ENCODE results near the gene MRPS7. TPM values are rescaled to one million over a fixed set of nuclear protein-coding genes. Genes with fewer than 3 reads are reported as not detected.

Gene MRPS7
- total RNA-seq, 2 donors from 2014 or later = 40.8 to 45.3 TPM

DNA sequence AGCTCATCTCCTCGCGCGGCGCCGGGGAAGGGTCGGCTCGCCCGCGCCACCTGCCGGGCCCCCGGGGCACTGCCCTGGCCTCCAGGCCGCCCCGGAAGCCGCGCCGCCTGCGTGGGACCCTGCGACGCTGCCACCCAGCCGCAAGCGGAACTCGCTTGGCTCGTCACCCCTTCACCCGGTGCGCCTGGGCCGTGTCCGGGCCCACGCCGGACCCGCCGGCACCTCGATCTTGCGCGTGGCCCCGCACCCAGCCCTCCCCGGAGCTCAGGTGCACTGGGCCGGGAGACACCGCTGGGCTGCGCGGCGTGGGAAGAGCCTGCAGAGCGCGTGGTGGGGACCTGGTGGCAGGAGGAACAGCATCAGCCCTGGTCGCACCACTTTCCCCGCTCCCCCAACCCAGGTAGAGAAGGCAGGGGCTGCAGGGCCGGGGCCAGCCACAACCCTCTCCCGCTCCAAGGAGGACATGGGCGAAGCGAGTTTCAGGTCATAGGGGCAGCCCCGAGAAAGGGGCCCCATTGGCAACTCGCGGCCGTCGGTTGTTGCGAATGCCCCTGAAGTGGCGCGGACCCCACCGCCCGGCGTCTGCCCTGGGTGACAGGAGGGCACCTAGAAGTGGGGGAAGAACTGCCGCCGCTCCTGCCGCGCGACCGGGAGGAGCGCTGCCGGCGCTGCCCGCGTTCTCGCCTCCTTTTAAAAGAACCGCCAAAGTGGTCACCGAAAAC, 9.7 kb downstream of the MRPS7 start:
- H3K4me1 ChIP-seq (replicated peaks) = peaks cover 5% of the 10 kb centered on the region
- no peaks in the 10 kb centered on the region for H3K27me3 ChIP-seq (replicated peaks; ENCODE audit: insufficient read depth)
- intact Hi-C loops (cut with DNase I) = loop anchor here (5.0 kb wide), 1 partner anchor 141 kb away; no protein-coding TSS in a partner anchor
- TF ChIP-seq, protein P1, sequence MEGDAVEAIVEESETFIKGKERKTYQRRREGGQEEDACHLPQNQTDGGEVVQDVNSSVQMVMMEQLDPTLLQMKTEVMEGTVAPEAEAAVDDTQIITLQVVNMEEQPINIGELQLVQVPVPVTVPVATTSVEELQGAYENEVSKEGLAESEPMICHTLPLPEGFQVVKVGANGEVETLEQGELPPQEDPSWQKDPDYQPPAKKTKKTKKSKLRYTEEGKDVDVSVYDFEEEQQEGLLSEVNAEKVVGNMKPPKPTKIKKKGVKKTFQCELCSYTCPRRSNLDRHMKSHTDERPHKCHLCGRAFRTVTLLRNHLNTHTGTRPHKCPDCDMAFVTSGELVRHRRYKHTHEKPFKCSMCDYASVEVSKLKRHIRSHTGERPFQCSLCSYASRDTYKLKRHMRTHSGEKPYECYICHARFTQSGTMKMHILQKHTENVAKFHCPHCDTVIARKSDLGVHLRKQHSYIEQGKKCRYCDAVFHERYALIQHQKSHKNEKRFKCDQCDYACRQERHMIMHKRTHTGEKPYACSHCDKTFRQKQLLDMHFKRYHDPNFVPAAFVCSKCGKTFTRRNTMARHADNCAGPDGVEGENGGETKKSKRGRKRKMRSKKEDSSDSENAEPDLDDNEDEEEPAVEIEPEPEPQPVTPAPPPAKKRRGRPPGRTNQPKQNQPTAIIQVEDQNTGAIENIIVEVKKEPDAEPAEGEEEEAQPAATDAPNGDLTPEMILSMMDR (IDR thresholded peaks at IDR 0.05) = peak; percentile 65 to 97 (median 83)
- TF ChIP-seq POLR2A (IDR thresholded peaks at IDR 0.05) = no peak
- H3K9me3 ChIP-seq = no peaks in the 10 kb centered on the region
- DNase-seq (ENCODE audit: low spot score) = peak; percentile 71
- H3K27ac ChIP-seq = peak overlapping the region; percentile 79 to 88
- peaks cover 0 to 6% of the 10 kb centered on the region in 2 donors for H3K36me3 ChIP-seq
- peak overlapping the region; percentile 82 to 84 for H3K4me3 ChIP-seq
- WGBS = under 1% methylated on average over 31 of the region's 74 CpGs

DNA sequence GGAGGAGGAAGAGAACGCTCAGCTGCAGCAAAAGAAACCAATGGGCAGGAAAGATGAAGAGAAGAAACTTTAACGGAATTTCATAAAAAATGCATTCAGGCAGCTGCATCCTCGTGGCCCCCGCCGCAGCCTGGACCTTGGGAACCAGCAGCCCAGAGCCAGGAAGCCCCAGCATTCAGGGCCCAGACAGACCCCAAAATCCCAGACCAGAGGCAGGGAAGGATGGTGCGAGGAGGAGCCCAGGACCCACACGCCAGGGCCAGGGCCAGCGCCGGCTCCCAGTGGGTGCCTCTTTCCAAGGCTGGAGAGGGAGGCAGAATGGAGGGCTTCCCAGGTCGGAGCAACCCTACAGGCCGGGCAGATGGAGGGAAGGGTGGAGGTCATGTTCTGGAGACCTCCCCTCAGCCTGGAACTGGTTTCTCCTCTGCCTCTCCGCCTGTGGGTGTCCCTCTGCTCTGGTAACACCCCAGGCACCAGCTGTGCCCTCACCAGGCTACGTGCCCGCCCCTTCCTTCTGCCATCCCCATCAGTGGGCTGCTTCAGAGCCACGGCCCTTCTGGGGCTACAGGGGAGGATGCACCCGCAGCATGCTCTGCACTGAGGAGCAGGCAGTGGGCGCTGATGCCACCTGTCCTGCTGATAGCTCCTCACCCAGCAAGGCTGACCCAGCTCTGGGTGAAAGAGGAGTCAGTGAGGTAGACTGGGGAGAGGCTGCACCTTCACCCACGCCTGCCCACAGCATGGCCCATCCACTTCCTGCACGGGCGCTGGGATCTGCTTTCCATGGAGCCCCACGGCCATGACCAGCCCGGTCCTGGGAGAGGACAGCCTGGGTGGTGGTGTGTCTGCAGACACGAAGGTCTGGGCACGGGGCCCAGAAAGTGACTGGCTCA, 10.5 kb downstream of the MRPS7 start:
- TF ChIP-seq POLR2AphosphoS5 (IDR thresholded peaks at IDR 0.05) = no peak
- no peak for TF ChIP-seq POLR2A (IDR thresholded peaks at IDR 0.05)
- TF ChIP-seq, protein P1 (IDR thresholded peaks at IDR 0.05) = no peak
- intact Hi-C loops (cut with DNase I) = loop anchor here (5.0 kb wide), 1 partner anchor 140 kb away; no protein-coding TSS in a partner anchor
- DNase-seq (ENCODE audit: low spot score) = peak; percentile 17
- 38% methylated on average over 24 of the region's 24 CpGs for WGBS
- Histone ChIP-seq H3K9me3 (no peaks in the 10 kb centered on the region), H3K4me1 (replicated peaks) (peaks cover 5% of the 10 kb centered on the region), H3K4me3 (peak overlapping the region; percentile 82 to 84), H3K27me3 (replicated peaks; ENCODE audit: insufficient read depth) (no peaks in the 10 kb centered on the region), H3K36me3 (no peaks in the 10 kb centered on the region), H3K27ac (peak overlapping the region; percentile 79 to 88)

- 14% methylated on average over 3 of the region's 3 CpGs for WGBS
Measured at GRCh38 chr17:75272848-75273184, 11.1 kb downstream of the MRPS7 start.

GRCh38 chr17:75273977-75274708, 12.5 kb downstream of the MRPS7 start:
- no peak for DNase-seq (ENCODE audit: low spot score)
- H3K4me1 ChIP-seq (replicated peaks) = peaks cover 5% of the 10 kb centered on the region
- no peak overlapping the region for H3K27ac ChIP-seq
- H3K36me3 ChIP-seq = no peaks in the 10 kb centered on the region
- no peak overlapping the region for H3K4me3 ChIP-seq
- WGBS = 73% methylated on average over 7 of the region's 7 CpGs
- H3K9me3 ChIP-seq = no peaks in the 10 kb centered on the region
- TF ChIP-seq POLR2A (IDR thresholded peaks at IDR 0.05) = no peak
- no peak for TF ChIP-seq POLR2AphosphoS5 (IDR thresholded peaks at IDR 0.05)
- TF ChIP-seq, protein P1 (IDR thresholded peaks at IDR 0.05) = no peak
- intact Hi-C loops (cut with DNase I) = loop anchor here (5.0 kb wide), 1 partner anchor 138 kb away; no protein-coding TSS in a partner anchor
- H3K27me3 ChIP-seq (replicated peaks; ENCODE audit: insufficient read depth) = no peaks in the 10 kb centered on the region

More at GRCh38 chr17:75272848-75273184, 11.1 kb downstream of the MRPS7 start:
- no peak overlapping the region for H3K4me3 ChIP-seq
- DNase-seq (ENCODE audit: low spot score) = no peak
- intact Hi-C loops (cut with DNase I) = loop anchor here (5.0 kb wide), 1 partner anchor 139 kb away; no protein-coding TSS in a partner anchor
- H3K36me3 ChIP-seq = no peaks in the 10 kb centered on the region
- no peaks in the 10 kb centered on the region for H3K9me3 ChIP-seq
- H3K27ac ChIP-seq = no peak overlapping the region
- no peak for TF ChIP-seq POLR2A (IDR thresholded peaks at IDR 0.05)
- no peak for TF ChIP-seq POLR2AphosphoS5 (IDR thresholded peaks at IDR 0.05)
- TF ChIP-seq, protein P1 (IDR thresholded peaks at IDR 0.05) = no peak
- no peaks in the 10 kb centered on the region for H3K27me3 ChIP-seq (replicated peaks; ENCODE audit: insufficient read depth)
- peaks cover 5% of the 10 kb centered on the region for H3K4me1 ChIP-seq (replicated peaks)

Data from prostate gland (tissue), 2 donors.